Stomach (tissue), 4 donors: ENCODE results near the gene OBP2A.

Experiments
- CTCF ChIP-seq, 7 experiments: fragments of 450-650 bp in 4 of 7; fragments of 200-600 bp in 3 of 7; sonication (generic) in 3 of 7; IDR thresholded peaks; one replicate each; pipeline ENCODE4 v1.5.1; 2016 to 2019; ENCODE audit warnings: antibody characterized with exemption in 7 of 7, control low read depth in 2 of 7, mild to moderate bottlenecking in 1 of 7
- EP300 ChIP-seq: sonication (generic); formaldehyde crosslinking; IDR thresholded peaks from one replicate; pipeline ENCODE4 v1.6.1; 2017; ENCODE audit warnings: antibody characterized with exemption
- POLR2AphosphoS5 ChIP-seq, 3 donors: sonication (generic); formaldehyde crosslinking; IDR thresholded peaks; one replicate each; pipeline ENCODE4 v1.6.1; 2016; ENCODE audit warnings: antibody characterized with exemption in 3 of 3

- no peak for TF ChIP-seq CTCF (IDR thresholded peaks at IDR 0.05)
- TF ChIP-seq EP300, result no peak
- no peak for TF ChIP-seq POLR2AphosphoS5 (IDR thresholded peaks at IDR 0.05)
Observed at GRCh38 chr9:135589596-135590485, 43.9 kb downstream of the OBP2A start.
